PC-3 (cell line): ENCODE measurements around the gene PARP16.

Source experiments
- CTCF ChIP-seq: fragments of 300-600 bp; sonication (generic); conservative IDR thresholded peaks from 2 replicates; pipeline ENCODE4 v1.5.1; 2017; ENCODE audit warnings: antibody characterized with exemption, low read depth, mild to moderate bottlenecking, low read length
- EZH2 ChIP-seq: fragments of 300-600 bp; sonication (generic); IDR thresholded peaks from one replicate; pipeline ENCODE4 v1.6.1; 2017; ENCODE audit warnings: antibody characterized with exemption, mild to moderate bottlenecking, low read length; ENCODE audit not compliant: unreplicated experiment

GRCh38 chr15:65232520-65232919, 54.2 kb downstream of the PARP16 start:
- TF ChIP-seq CTCF (no peak), EZH2 (no peak)
